ENCODE results near the gene TAS2R40. TPM values are rescaled to one million over a fixed set of nuclear protein-coding genes. Genes with fewer than 3 reads are reported as not detected.

The TAS2R40 gene
- total RNA-seq, 4 donors from 2014 or later, result not detected

- peaks cover 0 to 26% (median 0%) of the 10 kb centered on the region in 3 donors for H3K9me3 ChIP-seq
- peaks cover 1% of the 10 kb centered on the region for H3K27me3 ChIP-seq
- no peak overlapping the region for H3K27ac ChIP-seq
- ATAC-seq, result no peak
- TF ChIP-seq EP300 (IDR thresholded peaks at IDR 0.05) (no peak), POLR2AphosphoS5 (IDR thresholded peaks at IDR 0.05) (no peak), POLR2A (IDR thresholded peaks at IDR 0.05) (no peak), CTCF (IDR thresholded peaks at IDR 0.05) (no peak)
- WGBS, 2 donors (ENCODE audit: low coverage in 1 of 2), result 83 to 97% methylated on average over 1 to 3 of the region's 3 CpGs
- peaks cover 0 to 5% (median 0%) of the 10 kb centered on the region in 3 donors for H3K4me1 ChIP-seq
- H3K36me3 ChIP-seq, result no peaks in the 10 kb centered on the region
- no peak overlapping the region for H3K4me3 ChIP-seq
Observed at GRCh38 chr7:143236408-143236990, 14.7 kb downstream of the TAS2R40 start.

- TF ChIP-seq POLR2A (IDR thresholded peaks at IDR 0.05) (no peak), CTCF (IDR thresholded peaks at IDR 0.05) (no peak), EP300 (IDR thresholded peaks at IDR 0.05) (no peak), POLR2AphosphoS5 (IDR thresholded peaks at IDR 0.05) (no peak)
- H3K27ac ChIP-seq, result no peak overlapping the region
- peaks cover 0 to 26% (median 0%) of the 10 kb centered on the region in 3 donors for H3K9me3 ChIP-seq
- peaks cover 0 to 5% (median 0%) of the 10 kb centered on the region in 3 donors for H3K4me1 ChIP-seq
- no peak for ATAC-seq
- no peak overlapping the region for H3K4me3 ChIP-seq
- H3K36me3 ChIP-seq, result no peaks in the 10 kb centered on the region
- H3K27me3 ChIP-seq, result peaks cover 7% of the 10 kb centered on the region
Observed at GRCh38 chr7:143237366-143237765, 15.5 kb downstream of the TAS2R40 start.

GRCh38 chr7:143238289-143238980 is 16.6 kb downstream of the TAS2R40 start:
- Histone ChIP-seq H3K9me3 (peaks cover 0 to 26% (median 0%) of the 10 kb centered on the region in 3 donors), H3K27ac (no peak overlapping the region), H3K4me3 (no peak overlapping the region), H3K36me3 (no peaks in the 10 kb centered on the region), H3K4me1 (peaks cover 0 to 5% (median 0%) of the 10 kb centered on the region in 3 donors), H3K27me3 (peaks cover 7% of the 10 kb centered on the region)
- TF ChIP-seq POLR2AphosphoS5 (IDR thresholded peaks at IDR 0.05) (no peak), EP300 (IDR thresholded peaks at IDR 0.05) (no peak)
- 67 to 90% methylated on average over 1 of the region's 1 CpG for WGBS, 2 donors (ENCODE audit: low coverage in 1 of 2)
- ATAC-seq, result no peak

GRCh38 chr7:143239813-143240212 is 18.0 kb downstream of the TAS2R40 start:
- H3K4me1 ChIP-seq, result peaks cover 0 to 5% (median 0%) of the 10 kb centered on the region in 3 donors
- ATAC-seq, result no peak
- TF ChIP-seq POLR2AphosphoS5 (IDR thresholded peaks at IDR 0.05) (no peak), EP300 (IDR thresholded peaks at IDR 0.05) (no peak), CTCF (IDR thresholded peaks at IDR 0.05) (no peak), POLR2A (IDR thresholded peaks at IDR 0.05) (no peak)
- peaks cover 7% of the 10 kb centered on the region for H3K27me3 ChIP-seq
- H3K9me3 ChIP-seq, result peaks cover 0 to 24% (median 0%) of the 10 kb centered on the region in 3 donors
- H3K27ac ChIP-seq, result no peak overlapping the region
- no peaks in the 10 kb centered on the region for H3K36me3 ChIP-seq
- no peak overlapping the region for H3K4me3 ChIP-seq

- peaks cover 9% of the 10 kb centered on the region for H3K27me3 ChIP-seq
- WGBS, 2 donors (ENCODE audit: low coverage in 1 of 2), result 18 to 19% methylated on average over 6 to 9 of the region's 9 CpGs
- TF ChIP-seq POLR2AphosphoS5 (IDR thresholded peaks at IDR 0.05), result no peak
- TF ChIP-seq CTCF (IDR thresholded peaks at IDR 0.05), result peak; percentile 81 to 90 (median 86)
- TF ChIP-seq POLR2A (IDR thresholded peaks at IDR 0.05), result no peak
- no peak for TF ChIP-seq EP300 (IDR thresholded peaks at IDR 0.05)
- no peaks in the 10 kb centered on the region for H3K36me3 ChIP-seq
- peaks cover 0 to 21% (median 0%) of the 10 kb centered on the region in 3 donors for H3K9me3 ChIP-seq
- H3K4me1 ChIP-seq, result peaks cover 0 to 5% (median 0%) of the 10 kb centered on the region in 3 donors
- peak overlapping the region in 1 of 4 donors; percentile 28 for H3K27ac ChIP-seq
- no peak overlapping the region for H3K4me3 ChIP-seq
- ATAC-seq, result peak; percentile 71
Observed at GRCh38 chr7:143240291-143241168, 18.7 kb downstream of the TAS2R40 start.

Measured in gastroesophageal sphincter (tissue), 4 donors.